GM19467 (cell line): Measurements from ENCODE around the gene FAM78A.
"Not testable (repeated sequence)": the region's sequence is repeated elsewhere in the genome, so short reads cannot be mapped to it uniquely, and the experiment has no call there.

Experiments used
- ATAC-seq: cut with Tn5 transposase; IDR thresholded peaks from one replicate; pipeline ENCODE4 v1.9.1; 2021; ENCODE audit warnings: mild to moderate bottlenecking, moderate library complexity; ENCODE audit not compliant: unreplicated experiment

Gene FAM78A

DNA sequence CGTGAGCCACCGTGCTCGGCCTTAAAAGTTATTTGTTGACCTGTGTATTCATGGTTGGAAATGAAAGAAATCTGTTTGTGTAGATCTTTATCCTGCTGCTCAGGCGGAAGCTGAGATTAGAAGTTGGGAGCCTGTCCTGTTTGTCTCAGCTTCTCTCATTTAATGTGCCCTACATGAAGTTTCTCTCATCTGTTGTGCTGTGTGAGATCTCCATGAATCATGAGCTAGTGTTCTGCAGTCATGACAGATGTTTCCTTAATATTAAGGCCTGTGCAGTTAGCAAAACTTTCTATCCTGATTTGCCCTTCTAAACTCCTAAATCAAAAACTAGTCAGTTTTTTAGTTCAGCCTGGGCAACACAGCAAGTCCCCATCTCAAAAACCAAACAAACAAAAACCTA is 59.5 kb downstream of the FAM78A start:
- no peak for ATAC-seq

DNA sequence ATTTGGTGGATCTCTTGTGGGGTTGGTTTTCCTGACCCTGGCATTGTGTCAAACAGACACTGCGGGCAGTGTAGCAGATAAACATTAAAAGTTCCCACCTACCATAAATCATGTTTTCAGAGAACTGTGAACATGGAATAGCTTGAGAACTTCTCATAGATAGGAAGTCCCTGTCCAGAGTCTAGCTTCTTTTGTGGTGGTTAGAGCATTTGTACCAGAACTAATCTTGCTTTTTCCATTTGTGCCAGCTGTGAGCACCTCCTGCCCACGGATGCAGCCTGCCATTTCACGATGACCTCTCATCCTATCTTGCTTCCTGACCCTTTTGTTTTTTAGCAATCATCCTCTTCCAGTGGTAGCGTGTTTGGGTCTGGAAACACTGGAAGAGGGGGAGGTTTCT is 61.4 kb downstream of the FAM78A start:
- ATAC-seq, result no peak

GRCh38 chr9:131214286-131214856 is 61.9 kb downstream of the FAM78A start:
- ATAC-seq, result no peak

GRCh38 chr9:131211920-131212319 is 64.4 kb downstream of the FAM78A start:
- ATAC-seq, result not testable (repeated sequence)
